HG03354 (cell line): ENCODE results near the gene KLF15.

Experiments
- ATAC-seq: cut with Tn5 transposase; IDR thresholded peaks from one replicate; pipeline ENCODE4 v1.9.1; 2021; ENCODE audit warnings: mild to moderate bottlenecking; ENCODE audit not compliant: unreplicated experiment, poor library complexity, severe bottlenecking

KLF15 gene

GRCh38 chr3:126390201-126390600 lies 33.0 kb upstream of the KLF15 start:
- ATAC-seq, result no peak

DNA sequence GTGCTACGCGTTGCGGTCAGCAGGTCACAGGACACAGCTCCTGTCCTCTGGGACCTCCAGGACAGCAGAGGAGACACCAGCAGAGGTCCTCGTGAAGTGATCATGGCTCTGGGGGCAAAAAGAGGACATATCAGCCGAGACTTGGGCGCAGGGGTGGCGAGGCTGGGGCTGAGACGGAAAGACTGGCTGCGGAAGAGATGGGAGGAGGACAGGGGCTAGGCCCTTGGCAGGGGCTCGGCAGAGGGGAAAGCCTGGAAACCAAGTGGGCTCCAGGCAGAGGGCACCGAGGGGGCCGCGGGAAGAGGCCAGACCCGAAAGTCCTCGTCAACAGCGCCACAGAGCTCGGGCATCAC lies 32.6 kb upstream of the KLF15 start:
- ATAC-seq, result no peak

DNA sequence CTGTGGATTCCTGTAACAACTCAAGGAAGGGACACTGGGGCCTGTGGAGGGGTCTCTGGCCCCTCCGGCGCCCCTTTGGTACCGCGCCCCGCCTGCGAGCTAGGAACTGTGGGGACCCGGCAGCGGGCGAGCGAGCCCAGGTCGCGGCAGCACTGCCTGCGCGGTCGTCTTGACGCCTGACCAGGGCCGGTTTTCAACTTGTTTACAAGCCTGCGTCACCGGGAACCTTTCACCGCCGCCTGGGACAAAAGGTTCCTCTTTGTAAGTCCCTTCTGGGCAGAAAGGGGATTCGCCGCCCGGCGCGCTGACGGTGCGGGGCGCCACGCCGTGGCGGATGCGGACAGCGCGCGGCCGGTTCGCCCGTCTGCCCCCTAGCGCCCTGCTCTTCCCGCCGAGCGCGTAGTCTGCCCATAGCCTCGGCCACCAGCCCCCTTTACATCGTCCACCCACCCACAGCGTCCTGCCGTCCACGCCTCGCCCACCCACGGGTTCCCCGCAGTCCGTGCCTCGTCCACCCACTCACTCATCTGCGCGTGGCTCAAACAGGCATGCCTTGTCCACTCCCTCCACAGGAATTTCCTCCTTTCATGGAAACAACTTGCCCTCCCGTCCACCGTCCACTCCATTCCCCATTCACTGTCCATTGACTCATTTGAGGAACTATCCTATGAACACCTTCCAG lies 32.0 kb upstream of the KLF15 start:
- peak; percentile 66 for ATAC-seq

DNA sequence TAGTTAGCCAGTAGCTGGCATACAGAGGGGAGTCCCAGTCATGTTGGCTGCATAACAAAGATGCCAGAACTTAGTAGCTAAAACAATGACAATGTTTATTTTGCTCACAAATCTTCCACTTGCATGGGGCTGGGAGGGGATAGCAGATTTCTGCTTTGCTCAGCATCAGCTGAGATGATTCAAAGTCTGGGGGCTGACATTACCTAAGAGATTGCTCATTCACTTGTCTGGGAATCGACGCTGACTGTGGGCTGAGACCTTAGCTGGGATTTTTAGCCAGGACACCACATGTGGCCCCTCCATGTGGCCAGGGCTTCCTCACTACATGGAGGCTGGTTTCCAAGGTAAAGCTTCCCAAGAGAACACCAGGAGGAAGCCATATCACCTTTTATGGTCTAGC lies 24.8 kb upstream of the KLF15 start:
- ATAC-seq, result no peak

- no peak for ATAC-seq
Observed at GRCh38 chr3:126380011-126380768, 23.0 kb upstream of the KLF15 start.

- no peak for ATAC-seq
Observed at GRCh38 chr3:126378341-126378751, 21.1 kb upstream of the KLF15 start.

GRCh38 chr3:126377211-126377610 lies 20.0 kb upstream of the KLF15 start:
- ATAC-seq, result no peak

- no peak for ATAC-seq
Observed at GRCh38 chr3:126376444-126376843, 19.2 kb upstream of the KLF15 start.

DNA sequence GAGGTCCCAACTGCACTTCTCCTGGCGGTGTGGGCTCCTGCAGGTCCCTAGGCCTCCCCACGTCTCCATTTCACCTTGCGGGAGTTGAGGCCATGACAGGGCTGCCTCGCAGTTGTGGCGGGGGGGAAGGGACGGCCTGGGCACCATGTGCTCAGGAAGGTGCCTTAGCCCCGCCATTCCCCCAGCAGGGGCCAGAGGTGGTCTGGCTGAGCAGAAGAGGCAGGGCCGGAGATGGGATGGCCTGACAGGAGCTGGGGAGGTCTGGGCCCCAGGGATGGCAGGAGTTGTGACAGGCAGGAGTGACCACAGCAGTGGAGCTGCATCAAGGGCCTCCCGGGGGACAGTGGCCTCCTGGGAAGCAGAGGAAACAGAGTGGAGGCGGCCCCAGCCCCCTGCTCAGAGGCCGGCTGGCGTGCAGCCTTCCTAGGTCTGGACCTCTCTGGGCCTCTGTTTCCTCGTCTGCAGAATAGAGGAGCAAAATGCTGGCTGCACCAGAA lies 18.7 kb upstream of the KLF15 start:
- ATAC-seq, result no peak

DNA sequence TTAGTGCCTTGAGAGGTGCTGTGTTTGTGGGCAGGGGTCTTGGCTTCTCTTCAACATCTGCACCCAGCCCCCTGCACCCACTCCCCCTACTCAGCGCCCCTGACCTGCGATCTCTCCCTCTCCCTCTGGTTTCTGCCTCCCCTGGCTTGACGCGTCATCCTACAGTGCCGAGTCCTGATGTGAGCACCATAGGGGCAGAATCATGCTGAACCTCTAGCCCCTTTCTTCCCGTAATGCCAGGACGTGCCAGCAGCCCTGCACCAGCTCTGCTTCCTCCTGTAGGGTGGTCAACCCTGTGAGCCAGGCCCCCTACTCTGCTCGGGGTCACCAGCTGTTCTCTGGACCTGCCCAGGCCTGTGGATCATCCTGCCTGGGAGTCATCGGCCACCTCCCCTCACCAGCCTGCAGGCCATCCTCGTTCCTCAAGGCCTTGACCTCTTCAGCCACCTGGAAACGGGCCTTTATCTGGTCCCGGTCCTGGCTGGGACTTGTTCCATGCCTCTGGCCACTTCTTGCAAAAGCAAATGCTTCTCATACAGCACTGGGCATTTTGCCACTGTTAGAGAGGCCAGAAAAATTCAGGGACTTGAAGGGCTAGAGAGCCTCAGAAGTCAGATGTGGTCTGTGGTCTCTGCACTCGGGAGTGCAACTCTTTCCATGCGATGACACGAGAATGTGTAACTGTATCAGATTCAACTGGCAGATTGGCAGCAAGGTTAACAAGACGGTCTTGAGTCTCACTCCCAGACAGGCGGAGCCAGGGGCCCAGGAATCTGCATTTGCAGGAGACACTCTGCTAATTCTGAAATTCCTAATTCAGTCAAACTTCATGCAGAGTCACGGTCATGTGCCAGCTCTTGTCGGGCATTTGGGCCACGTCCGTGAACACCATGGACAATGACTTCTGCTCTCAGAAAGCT lies 16.7 kb upstream of the KLF15 start:
- no peak for ATAC-seq

GRCh38 chr3:126373146-126373613 lies 16.0 kb upstream of the KLF15 start:
- ATAC-seq, result no peak

- ATAC-seq, result no peak
Observed at GRCh38 chr3:126372413-126373145, 15.4 kb upstream of the KLF15 start.

DNA sequence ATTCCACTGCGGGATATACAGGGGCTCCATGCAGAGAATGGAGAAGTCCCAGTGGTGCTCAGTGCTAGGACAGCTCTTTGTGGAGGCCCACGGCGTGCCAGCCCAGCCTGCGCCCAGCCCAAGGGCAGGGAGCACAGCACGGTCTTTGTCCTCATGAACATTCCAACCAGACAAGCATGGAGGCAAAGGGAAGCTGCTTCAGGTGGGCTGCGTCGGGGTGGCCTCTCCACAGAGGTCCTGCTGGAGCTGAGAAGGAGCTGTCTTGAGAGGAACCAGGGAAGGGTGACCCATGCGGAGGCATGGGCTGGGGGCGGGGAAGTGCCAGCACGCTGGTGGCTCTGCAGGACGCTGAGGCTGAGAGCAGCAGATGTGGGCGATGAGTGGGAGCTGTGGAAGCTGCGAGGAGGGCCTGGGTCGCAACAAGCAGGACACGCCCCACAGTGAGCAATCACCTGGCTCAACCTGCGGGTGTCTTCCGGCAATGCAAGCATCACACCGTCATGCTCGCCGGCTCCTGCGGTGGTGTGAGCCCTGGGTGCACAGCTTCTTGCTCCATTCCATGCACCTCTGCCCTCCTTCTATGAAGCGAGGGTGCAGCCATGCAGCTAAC lies 14.0 kb upstream of the KLF15 start:
- no peak for ATAC-seq

- no peak for ATAC-seq
Observed at GRCh38 chr3:126370606-126371005, 13.4 kb upstream of the KLF15 start.

DNA sequence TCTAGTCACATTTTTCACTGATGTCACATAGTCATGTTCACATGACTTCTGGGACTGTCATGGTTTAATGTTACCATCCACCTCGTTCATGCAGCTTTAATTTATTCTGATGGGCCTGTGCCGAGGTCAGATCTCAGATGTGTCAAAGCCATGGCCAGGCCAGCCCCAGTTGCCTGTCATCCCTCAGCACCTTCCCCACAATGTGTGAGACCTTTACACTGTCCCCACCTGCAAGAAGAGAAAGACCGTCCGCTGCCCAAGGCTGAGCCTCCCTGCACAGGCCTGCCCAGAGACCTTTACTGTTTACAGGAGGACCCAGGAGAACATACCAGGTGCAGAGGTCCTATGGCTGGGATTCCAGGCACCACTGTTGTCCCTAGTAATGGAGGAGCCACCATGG lies 12.8 kb upstream of the KLF15 start:
- no peak for ATAC-seq

- no peak for ATAC-seq
Observed at GRCh38 chr3:126369490-126369889, 12.3 kb upstream of the KLF15 start.

DNA sequence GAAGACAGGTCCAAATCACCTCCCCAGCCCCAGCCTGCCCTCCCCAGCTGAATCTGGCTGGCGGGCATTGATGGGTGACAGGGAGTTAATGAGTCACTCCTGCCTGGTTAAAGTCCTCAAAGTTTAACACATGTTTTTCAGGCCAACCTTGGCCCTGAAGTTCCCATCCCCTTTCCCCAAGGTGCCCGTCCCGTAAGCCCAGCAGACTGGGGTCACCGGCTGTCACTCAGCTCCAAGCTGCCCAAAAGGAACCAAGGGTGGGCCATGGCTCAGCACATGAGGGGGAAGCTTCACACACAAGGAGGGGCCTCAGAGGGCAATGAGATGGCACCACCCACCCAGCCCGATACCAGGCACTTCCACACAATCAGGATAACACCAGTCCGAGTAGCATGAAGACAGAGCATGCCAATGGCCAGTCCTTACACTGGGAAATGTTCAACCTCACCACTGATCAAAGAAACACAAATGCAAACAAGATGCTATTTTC lies 10.2 kb upstream of the KLF15 start:
- no peak for ATAC-seq

GRCh38 chr3:126365351-126366277 lies 8.4 kb upstream of the KLF15 start:
- no peak for ATAC-seq
